Epidermal melanocyte (primary cell): Measurements from ENCODE around the gene HAL.

Experiments used
- DNase-seq: peaks from one replicate; pipeline ENCODE4 v3.0.0; 2011; ENCODE audit warnings: low spot score; ENCODE audit not compliant: insufficient read length

Gene HAL

DNA sequence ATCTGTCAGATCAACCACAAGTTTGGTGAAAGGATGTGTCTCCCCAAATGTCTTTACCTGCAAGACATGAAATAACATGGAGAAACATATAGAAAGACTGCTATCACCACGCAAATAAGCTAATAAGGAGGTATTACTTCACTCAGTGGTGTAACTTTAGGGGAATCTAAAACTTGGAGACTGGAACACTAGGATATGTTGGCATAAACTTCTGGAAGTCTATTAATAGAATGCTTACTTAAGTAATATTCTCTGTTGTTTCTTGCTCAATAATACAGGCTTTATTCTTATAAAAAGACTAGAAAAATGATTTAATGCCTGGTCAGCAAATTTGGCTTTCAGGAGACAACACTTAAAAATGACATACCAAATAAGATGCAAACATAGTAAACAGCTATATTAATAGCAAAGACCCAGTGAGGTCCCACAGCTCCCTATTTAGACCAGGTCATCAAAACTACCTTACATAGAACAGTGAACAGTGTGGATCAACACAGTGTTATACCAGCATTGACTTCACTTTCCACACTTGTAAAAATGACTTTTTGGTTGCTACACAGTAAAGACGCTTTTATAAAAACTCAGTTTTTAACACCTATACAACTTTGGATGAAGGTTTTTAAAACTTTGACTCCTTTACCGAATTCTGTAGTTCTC lies 18.9 kb upstream of the HAL start:
- DNase-seq = no peak

DNA sequence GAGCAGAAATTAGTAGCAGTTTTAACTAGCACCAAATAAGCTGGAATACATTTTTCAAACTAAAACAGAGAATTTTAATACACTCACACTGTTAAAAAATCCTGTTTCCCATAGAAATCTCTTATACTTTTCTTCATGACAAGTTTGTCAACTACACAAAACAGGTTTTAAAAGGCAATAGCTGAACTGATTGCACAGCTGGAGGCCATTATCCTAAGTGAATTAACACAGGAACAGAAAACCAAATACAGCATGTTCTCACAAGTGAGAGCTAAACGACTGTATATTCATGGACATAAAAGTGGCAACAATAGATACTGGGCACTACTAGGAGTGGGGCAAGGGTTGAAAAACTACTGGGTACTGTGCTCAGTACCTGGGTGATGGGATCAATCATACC lies 11.6 kb upstream of the HAL start:
- DNase-seq = no peak

DNA sequence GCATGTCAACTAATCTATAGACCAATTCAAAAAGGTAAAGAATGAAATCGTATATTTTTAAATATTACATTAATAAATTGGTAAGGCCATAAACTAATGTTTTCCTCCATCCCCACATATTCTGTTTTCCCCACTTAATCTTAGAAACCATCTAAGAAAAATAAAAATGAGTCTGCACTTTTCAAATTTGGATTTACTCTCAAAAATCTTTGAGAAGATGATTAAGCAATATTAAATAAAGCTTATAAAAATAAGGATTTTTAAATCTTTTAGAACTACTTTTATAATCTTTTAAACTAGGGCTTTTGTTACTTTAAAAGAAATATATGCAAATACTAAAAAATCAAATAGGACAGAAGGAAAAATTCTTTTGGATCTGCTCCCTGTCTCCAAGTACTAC lies 10.6 kb upstream of the HAL start:
- no peak for DNase-seq

DNA sequence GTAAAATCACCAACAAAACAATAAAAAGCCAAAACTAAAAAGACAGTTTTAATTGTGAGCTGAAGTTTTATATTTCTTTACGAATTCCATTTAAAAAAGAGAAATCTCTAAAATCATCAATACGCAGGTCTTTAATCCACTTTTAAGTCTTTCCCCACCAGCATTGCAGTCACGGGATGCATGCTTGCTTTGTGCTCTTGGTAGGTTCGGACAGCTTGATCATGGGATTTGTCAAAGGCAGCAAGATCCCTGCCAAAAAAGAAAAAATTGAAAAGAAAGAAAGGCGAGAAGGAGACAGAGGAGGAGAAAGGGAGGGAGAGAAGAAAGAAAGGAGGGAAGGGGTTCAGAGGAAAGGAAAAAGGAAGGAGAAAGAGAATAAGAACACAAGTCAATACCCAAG lies 4.7 kb upstream of the HAL start:
- no peak for DNase-seq

DNA sequence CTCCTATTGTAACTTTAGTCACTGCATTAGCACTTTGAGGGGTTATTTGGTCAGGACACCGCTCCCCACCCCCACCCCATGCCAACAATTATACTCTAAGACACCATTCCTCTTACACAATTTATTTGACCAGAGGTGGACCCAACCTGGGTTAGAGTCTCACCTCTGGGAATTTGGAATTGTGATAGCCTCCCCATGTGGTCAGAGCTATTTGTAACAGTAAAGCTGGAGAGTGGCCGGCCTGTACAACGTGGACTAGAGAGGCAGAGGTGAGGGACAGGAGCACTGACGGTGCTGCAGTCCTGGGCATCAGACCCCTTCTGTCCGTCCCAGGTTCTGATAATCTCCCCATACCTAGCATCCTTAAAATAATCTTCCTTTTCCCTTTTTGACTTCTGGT lies 3.3 kb upstream of the HAL start:
- no peak for DNase-seq

DNA sequence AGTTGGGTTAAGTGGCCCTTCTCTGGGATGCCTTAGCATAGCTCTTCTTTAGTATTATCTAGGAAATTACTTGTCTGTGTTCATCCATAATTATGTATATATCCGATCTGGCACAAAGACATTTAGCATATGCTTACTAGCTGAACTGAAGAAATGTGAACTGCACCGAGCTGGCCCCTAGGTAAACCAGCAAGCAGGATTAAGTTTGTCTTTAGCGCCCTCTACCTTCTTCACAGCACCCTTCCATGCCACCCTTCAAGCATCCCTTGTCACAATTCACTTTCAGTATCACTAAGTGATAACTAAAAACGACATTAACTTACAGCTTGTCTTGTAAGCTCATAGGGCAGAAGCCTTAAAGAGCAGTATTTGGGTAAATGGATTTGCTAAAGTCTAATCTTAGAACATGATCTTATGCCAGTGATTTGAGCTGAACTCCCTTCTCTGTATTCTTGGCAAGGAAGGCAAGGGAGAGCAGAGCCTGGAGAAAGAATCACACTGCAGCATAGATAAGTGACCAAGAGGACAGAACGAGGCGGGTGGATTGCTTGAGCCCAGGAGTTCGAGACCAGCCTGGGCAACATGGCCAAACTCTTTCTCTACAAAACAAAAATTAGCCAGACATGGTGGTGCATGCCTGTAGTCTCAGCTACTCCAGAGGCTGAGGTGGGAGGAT lies 2.6 kb upstream of the HAL start:
- peak; percentile 36 for DNase-seq

DNA sequence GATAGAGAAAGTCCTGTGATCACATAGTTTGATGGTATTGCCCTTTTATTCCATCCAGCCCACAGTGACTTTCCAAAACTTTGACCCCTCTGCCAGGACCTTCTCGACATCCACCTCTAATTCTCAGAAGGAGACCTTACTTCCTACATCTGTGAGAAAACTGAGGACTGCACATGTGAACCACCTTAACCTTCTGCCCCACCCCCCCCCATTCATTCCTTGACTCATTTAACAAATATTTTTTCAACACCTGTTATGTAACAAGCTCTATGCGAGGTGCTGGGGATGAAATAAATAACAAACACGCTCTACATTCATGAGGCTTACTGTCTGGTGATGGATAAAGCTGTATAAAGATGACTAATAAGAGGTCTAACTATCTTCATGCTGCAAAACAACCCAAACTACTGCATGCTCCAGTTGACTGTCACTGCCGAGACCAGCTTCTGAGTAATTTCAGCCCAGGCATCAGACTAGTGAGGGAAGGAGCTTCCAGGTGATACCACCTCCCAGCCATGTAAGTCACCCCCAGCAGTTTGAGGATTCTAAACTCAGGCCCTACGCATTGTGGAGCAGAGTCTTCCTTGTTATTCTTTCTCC lies 1.9 kb upstream of the HAL start:
- DNase-seq = no peak

DNA sequence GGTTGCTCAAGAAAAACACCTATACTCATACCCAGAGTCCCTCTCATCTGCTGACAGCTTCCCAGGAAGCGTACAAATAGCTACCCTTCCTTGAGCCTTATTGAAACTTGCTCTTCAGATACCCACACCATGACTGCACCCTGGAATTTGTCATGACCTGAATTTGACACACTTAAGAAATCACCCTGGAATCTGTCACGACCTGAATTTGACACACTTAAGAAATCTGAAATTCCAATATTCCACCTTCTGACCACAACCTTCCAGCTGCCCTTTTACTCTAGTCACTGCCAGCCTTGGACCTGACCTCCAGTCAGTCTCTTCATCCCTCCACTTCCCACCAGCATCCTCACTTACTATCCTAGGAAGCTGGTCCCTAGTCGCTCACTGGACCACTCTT lies 1.1 kb upstream of the HAL start:
- no peak for DNase-seq

DNA sequence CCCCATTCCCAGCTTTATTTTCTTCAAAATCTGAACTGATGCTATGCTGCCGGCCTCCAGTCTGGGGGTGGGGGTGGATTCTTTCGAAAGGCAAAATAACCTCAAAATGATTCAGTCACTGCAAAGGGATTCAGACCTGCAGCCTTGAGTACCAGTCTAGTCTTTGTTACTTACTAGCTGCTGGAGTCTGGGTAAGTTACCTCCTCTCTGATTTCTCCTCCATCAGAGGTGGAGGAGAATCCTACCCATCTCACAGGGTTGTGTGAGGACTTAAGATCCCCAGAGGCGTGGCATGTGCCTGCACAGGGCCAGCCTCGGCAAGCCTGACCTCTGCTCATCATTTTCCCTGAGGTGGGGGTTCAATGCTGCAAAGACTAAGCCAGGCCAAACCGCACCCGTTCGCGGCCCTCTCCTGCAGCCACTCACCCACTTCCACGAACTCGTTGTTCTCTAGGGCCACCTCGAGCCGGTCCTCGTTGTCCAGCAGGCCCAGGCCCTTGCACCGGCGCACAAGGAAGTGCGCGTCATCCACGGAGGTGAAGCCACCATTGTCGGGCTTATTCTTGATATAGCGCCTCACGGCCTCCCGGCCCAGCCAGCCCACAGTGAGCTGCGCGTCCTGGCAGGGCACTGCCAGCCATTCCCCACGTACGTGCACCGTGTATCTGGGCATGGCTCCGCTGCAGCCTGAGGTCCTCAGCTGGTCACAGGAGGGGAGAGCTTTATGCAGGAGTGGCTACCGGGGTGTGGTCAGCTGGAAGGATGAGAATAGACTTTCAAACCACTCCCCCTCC lies 709 bp downstream of the HAL start:
- no peak for DNase-seq

DNA sequence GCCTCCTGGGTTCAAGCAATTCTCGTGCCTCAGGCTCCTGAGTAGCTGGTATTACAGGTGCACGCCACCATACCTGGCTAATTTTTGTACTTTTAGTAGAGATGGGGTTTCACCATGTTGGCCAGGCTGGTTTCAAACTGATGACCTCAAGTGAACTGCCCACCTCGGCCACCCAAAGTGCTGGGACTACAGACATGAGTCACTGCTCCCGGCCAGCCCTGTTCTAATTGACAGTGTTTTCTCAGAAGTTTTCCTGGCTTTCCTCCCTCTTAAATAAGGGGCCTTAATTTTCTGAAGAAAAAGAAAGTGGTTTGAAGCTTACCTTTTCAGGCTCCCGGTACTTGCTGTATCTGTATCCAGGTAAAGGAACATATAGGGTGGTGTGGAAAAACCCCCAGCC lies 1.7 kb downstream of the HAL start:
- DNase-seq = no peak

DNA sequence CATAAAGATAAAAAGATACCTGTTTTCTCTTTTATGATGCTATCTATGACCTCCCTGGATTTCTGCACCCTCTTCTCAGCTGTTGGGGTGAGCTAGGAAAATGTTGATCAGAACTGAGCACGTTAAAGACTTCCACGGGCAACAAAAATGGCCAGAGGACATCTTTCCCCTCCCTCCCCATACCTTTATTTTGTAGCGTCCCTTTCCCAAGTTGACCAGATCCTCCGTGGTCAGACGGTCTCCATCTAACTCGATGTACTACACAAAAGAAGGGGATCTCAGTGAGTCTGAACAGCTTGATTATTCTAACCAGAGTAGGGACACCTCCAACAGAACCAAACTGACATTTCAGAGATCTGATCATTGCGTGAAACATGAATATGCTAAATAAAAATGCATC lies 2.2 kb downstream of the HAL start:
- no peak for DNase-seq

DNA sequence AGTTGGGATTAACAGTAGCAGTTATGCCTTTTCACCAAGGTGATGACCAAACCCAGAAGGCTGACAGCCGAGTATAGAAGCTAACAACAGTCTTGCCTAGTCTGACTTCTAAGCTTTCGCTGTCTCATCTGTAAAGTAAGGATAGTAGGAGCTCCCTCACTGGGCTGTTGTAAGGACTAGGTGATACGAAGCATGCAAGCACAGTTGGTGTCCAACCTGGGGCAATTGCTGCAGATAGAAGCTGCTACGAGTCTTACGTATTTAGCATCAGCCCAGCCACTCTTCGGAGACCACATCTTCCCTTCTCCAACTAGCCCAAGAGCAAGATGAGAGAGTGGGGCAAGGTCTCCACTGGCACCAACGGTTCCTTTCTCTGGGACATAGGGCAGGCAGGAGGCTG lies 6.0 kb downstream of the HAL start:
- DNase-seq = no peak

DNA sequence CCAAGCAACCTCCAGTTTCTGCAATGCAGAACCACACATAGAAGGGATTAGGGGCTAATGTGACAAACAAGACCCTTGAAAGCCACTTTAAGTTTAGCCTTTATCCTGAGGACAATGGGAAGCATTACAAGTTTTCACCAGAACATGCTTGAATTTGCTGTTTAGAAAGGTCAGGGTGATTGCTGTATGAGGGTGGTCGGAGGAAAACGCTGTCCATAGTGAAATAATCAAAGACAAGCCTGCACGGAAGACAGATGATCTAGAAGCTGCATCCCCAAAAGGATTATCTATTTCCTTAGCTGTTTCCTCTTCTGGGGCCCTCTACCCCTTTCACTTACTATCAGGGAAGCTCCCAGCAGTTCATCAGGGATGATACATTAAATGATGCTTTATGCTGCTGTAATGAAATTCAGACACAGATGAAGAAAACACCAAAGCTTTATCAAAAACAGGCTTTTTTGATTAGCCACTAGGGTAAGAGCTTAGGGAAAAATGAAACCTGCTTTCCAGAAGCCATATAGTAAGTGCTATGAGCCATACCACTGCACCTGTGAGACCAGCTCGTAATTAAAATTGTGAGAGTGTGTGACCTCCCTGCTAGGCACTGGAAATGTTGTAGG lies 6.5 kb downstream of the HAL start:
- no peak for DNase-seq

DNA sequence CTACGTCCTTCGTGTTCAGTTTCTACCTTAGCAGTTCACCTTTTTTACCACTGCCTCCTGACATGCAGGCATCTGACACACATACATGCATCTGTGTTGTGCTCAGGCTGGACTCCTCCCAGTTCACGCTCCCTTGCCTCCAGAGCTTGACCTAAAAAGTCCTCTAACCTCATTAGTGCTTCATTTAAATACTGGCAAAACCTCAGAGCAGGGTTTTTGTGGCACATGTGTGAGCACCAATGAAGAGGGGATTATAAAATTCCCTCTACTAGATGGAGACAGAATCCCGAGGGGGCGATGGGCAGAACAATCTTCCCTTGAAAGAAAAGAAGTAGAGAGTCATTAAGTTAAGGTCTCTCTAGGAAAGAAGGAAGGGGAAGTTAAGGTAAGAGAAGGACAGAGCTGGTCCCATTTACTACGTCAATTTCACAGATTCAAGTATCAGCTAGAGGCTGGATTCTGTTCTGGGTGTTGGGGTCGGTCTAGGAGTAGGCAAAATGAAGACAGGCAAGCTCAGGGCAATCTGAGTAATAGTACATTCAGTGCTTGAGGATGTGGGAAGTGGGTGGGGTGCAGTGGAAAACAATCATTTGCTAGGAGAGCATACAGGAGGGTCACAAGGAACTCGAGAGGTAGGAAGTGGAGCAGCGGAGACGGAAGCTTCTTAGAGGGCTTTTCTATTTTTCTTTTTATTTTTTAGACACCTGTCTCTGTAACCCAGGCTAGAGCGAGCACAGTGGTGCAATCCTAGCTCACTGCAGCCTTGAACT lies 7.5 kb downstream of the HAL start:
- DNase-seq = no peak

DNA sequence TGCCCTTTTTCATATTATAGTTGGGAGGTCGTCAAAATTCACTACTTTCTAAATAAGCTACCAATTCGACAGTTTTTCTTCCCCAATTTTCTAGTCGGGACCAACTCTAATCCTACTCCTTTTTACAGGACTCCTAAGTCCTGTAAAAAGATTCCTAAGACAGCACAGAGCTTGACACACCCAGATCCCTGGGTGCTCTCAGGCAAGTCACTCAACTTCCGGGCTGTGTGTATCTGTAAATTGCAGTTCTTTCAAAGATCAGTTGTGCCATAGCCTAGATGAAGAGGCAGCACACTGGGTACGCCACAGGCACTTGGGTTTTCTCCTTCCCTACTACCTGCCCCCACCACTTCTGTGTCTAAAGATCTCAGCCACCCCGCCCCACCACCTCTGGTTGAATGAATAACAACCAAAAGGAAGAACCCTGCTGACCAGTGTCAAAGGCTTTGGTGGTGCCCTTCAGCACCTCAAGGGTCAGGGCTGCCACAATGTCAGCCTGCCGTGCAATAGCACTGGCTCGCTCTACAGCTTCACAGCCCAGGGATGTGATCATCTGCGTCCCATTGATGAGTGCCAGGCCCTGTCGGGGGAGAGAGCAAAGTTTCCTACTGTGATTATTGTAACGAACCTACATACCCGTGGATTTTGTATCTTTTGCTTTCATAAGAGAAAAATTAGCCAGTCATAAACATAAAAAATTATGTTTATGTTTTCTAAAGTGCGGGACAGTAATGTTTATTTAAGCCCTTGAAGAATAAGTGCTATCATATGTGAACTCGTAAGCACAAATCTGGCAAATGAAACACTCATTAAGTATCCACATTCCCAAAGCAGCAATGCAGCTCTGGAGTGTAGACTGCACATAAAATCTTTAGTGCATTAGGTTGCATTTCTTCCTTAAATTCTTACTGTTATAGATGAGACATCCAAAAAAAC lies 9.2 kb downstream of the HAL start:
- DNase-seq = no peak

DNA sequence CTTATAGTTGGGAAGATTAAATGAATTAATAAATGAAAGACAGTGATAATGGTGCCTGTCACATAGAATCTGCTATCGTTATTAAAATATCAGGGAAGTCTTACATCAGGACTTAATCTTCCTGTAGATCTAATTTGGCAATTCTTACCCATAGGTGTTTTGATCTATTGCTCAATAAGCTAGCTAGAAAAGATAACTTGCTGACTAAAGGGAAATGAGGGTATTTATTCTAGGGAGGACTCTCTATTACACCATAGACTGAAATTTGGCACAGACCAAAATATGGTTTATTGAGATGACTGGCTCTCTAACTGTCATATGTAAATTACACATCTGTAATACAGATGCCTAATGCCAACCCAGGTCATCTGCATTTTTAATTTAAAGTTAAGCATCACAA lies 11.5 kb downstream of the HAL start:
- DNase-seq = no peak

DNA sequence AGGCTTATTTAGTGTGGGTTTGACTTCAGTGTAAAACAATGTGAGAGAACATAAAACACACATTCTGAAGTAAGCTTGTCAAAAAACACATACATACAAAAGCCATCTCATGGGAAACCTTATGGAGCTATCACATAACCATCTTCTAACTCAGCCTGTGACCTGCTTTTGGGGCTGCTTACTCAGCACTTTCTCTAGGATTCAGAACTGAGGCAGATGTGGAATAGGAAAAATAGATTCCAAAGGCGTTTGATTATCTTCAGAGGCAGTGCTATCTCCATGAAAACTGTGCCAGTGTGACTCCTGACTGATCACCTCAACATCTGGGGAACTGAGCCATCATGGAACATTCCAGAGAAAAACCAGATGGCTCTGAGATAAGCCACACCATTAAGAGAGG lies 13.5 kb downstream of the HAL start:
- DNase-seq = no peak

DNA sequence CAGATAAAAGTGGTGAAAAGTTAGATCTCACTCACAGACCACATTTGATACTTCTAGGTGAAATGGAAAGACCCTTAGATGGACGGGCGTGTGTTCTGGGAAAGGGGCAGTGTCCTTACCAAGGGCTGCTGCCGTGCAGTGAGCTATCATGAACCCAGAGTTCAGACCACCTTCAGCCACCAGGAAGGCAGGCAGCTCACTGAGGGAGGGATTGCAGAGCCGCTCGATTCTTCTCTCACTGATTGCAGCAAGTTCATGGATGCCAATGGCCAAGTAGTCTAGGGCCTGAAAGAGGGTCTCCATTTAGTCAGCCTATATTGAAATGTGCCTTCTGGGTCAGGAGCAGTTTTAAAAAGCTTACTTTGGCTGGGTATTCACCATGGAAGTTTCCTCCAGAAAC lies 15.7 kb downstream of the HAL start:
- no peak for DNase-seq

DNA sequence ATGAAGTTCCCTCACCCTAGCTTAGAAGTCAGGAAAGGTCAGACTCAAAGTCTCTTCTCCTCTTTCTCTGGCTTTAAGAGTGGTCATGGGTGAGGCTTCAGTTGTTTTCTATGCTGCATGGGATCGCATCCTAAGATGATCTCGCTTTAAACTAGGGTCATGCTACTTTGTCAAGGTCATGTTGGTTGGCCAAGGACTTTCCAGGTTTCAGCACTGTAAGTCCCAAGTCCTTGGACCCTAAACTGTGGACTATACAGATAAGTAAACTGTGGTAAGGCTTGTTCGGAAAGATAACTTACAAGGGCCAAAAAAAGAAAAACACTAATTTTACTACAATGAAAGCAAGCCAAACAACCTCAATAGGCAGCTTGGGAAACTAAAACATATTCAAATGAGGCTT lies 17.4 kb downstream of the HAL start:
- DNase-seq = no peak

DNA sequence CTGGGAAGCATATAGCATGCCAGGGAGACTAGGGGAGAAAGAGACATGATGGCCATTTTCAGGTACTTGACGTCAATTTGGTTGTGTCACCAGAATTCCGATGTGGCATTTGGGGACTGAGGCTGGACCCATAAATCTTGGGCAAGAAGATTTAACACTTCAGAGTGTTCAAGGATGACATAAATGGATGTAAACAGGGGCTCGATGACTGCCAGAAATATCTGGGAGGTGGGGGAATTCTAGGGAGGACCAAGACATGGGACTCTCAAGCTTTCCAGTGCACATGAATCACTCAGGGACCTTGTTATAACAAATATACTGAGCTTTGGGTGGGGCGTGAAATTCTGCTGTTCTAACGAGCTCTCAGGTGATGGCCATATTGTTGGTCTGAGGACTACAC lies 17.8 kb downstream of the HAL start:
- no peak for DNase-seq
